DND-41 (cell line): ENCODE data around the gene MYH15.

Experiments used
- ATAC-seq: fragments of 200-7000 bp; cut with Tn5 transposase; 3 replicates; pipeline ENCODE4 v1.9.1; 2021; ENCODE audit warnings: low read depth; ENCODE audit not compliant: insufficient read depth
- DNase-seq: peaks from one replicate; pipeline ENCODE4 v3.0.0-alpha.2; 2020
- H2AFZ ChIP-seq: 2 replicates; pipeline ENCODE4 v1.6.0; 2012; ENCODE audit warnings: low read depth, low read length
- H3K27ac ChIP-seq: 2 replicates; pipeline ENCODE4 v1.5.1; 2012; ENCODE audit warnings: low read length, inconsistent platforms
- H3K27me3 ChIP-seq: fragments of 200-600 bp; sonication (generic); 2 replicates; pipeline ENCODE4 v1.6.0; 2012; ENCODE audit warnings: low read length, mild to moderate bottlenecking, inconsistent platforms; ENCODE audit not compliant: insufficient read depth, poor library complexity
- H3K36me3 ChIP-seq: 2 replicates; pipeline ENCODE4 v1.5.1; 2012; ENCODE audit warnings: low read length, inconsistent platforms; ENCODE audit not compliant: insufficient read depth
- H3K4me1 ChIP-seq: 2 replicates; pipeline ENCODE4 v1.5.1; 2012; ENCODE audit warnings: mild to moderate bottlenecking, low read length; ENCODE audit not compliant: insufficient read depth
- H3K4me2 ChIP-seq: 2 replicates; pipeline ENCODE4 v1.6.0; 2012; ENCODE audit warnings: mild to moderate bottlenecking, moderate library complexity, low read length, inconsistent platforms; ENCODE audit not compliant: insufficient read depth
- H3K4me3 ChIP-seq, 2 experiments: fragments of 200-600 bp in 1 of 2; shearing (Covaris generic) in 1 of 2; 2 replicates each; pipeline ENCODE4 v1.5.1; 2012 to 2016; ENCODE audit warnings: inconsistent platforms in 2 of 2, low read length in 2 of 2, mild to moderate bottlenecking in 2 of 2, low read depth in 1 of 2, moderate library complexity in 1 of 2
- H3K79me2 ChIP-seq: 2 replicates; pipeline ENCODE4 v1.6.0; 2012; ENCODE audit warnings: low read length, inconsistent platforms; ENCODE audit not compliant: insufficient read depth
- H3K9ac ChIP-seq: 2 replicates; pipeline ENCODE4 v1.6.0; 2012; ENCODE audit warnings: low read depth, mild to moderate bottlenecking, inconsistent platforms, low read length, moderate library complexity
- H3K9me3 ChIP-seq: 2 replicates; pipeline ENCODE4 v1.5.1; 2012; ENCODE audit warnings: low read length, moderate library complexity, mild to moderate bottlenecking, inconsistent platforms; ENCODE audit not compliant: insufficient read depth, severe bottlenecking
- H4K20me1 ChIP-seq: 2 replicates; pipeline ENCODE4 v1.6.0; 2012; ENCODE audit warnings: low read length; ENCODE audit not compliant: insufficient read depth
- EZH2 ChIP-seq: IDR thresholded peaks from 3 replicates; pipeline ENCODE4 v1.6.1; 2012; ENCODE audit warnings: borderline replicate concordance, low read depth, mild to moderate bottlenecking, moderate library complexity, low read length, inconsistent platforms; ENCODE audit not compliant: severe bottlenecking
- TF ChIP-seq, protein P1 (sequence below): IDR thresholded peaks from 2 replicates; pipeline ENCODE4 v1.5.1; 2012; ENCODE audit warnings: borderline replicate concordance, low read length, moderate library complexity, mild to moderate bottlenecking; ENCODE audit not compliant: poor library complexity, severe bottlenecking; ENCODE audit errors: extremely low read depth

MYH15 gene

DNA sequence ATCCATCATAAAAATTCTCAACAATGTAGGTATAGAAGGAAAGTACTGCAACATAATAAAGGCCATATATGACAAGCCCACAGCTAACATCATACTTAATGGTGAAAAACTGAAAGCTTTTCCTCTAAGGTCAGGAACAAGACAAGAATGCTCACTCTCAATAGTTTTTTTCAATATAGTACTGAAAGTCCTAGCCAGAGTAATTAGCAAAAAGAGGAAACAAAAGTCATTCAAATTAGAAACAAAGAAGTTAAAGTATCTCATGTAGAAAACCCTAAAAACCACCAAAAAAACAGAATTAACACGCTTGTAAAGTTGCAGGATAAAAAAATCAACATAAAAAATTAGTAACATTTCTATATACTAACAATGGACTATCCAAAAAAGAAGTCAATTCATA, 61.8 kb downstream of the MYH15 start:
- Histone ChIP-seq H4K20me1 (no peaks in the 10 kb centered on the region), H3K9me3 (peaks cover 18% of the 10 kb centered on the region), H3K4me2 (no peak overlapping the region), H3K79me2 (no peaks in the 10 kb centered on the region), H3K9ac (no peak overlapping the region), H3K27ac (no peak overlapping the region), H3K27me3 (no peaks in the 10 kb centered on the region), H3K4me3 (no peak overlapping the region), H3K4me1 (no peaks in the 10 kb centered on the region), H3K36me3 (no peaks in the 10 kb centered on the region), H2AFZ (no peak overlapping the region)
- ATAC-seq, result no peak
- no peak for TF ChIP-seq EZH2
- TF ChIP-seq, protein P1, sequence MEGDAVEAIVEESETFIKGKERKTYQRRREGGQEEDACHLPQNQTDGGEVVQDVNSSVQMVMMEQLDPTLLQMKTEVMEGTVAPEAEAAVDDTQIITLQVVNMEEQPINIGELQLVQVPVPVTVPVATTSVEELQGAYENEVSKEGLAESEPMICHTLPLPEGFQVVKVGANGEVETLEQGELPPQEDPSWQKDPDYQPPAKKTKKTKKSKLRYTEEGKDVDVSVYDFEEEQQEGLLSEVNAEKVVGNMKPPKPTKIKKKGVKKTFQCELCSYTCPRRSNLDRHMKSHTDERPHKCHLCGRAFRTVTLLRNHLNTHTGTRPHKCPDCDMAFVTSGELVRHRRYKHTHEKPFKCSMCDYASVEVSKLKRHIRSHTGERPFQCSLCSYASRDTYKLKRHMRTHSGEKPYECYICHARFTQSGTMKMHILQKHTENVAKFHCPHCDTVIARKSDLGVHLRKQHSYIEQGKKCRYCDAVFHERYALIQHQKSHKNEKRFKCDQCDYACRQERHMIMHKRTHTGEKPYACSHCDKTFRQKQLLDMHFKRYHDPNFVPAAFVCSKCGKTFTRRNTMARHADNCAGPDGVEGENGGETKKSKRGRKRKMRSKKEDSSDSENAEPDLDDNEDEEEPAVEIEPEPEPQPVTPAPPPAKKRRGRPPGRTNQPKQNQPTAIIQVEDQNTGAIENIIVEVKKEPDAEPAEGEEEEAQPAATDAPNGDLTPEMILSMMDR, result no peak
- no peak for DNase-seq

- Histone ChIP-seq H3K4me2 (no peak overlapping the region), H3K4me3 (no peak overlapping the region), H2AFZ (no peak overlapping the region), H3K27me3 (no peaks in the 10 kb centered on the region), H3K9ac (no peak overlapping the region), H3K9me3 (peaks cover 18% of the 10 kb centered on the region), H4K20me1 (no peaks in the 10 kb centered on the region), H3K79me2 (no peaks in the 10 kb centered on the region), H3K4me1 (no peaks in the 10 kb centered on the region), H3K27ac (no peak overlapping the region), H3K36me3 (no peaks in the 10 kb centered on the region)
- TF ChIP-seq, protein P1, result no peak
- no peak for TF ChIP-seq EZH2
- ATAC-seq (no peak), DNase-seq (no peak)
Measured at GRCh38 chr3:108447096-108447847, 63.1 kb downstream of the MYH15 start.

DNA sequence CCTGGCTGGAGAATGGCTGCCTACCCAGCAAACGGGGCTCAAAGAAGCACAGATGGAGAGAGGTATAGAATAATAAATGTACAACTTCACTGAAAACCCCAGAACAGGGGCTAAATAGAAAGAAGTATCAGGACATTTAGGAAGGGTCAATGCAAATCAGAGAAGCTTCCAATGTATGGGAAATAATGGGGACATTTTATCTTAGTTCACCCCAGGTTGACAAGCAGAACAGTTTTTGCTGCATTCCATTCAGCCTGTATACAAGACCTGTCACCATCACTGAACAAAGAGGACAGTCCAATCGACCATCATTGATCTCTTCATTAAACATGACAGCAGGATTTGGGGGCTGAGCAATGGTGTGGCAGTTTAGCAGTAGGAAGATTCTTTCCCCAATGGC, 68.1 kb downstream of the MYH15 start:
- H3K9me3 ChIP-seq, result peaks cover 9% of the 10 kb centered on the region
- H3K4me1 ChIP-seq, result no peaks in the 10 kb centered on the region
- no peak overlapping the region for H3K4me3 ChIP-seq
- no peak overlapping the region for H2AFZ ChIP-seq
- DNase-seq (no peak), ATAC-seq (no peak)
- no peak for TF ChIP-seq EZH2
- TF ChIP-seq, protein P1, result no peak
- no peak overlapping the region for H3K4me2 ChIP-seq
- no peaks in the 10 kb centered on the region for H3K79me2 ChIP-seq
- no peaks in the 10 kb centered on the region for H3K36me3 ChIP-seq
- no peak overlapping the region for H3K9ac ChIP-seq
- H4K20me1 ChIP-seq, result no peaks in the 10 kb centered on the region
- H3K27ac ChIP-seq, result no peak overlapping the region
- H3K27me3 ChIP-seq, result no peaks in the 10 kb centered on the region
